CD4-positive, alpha-beta T cell treated with Interleukin-17A for 4 hours (primary cell): ENCODE results near the gene PI4KA.
"Not testable (repeated sequence)": the region's sequence is repeated elsewhere in the genome, so short reads cannot be mapped to it uniquely, and the experiment has no call there.

Experiments used
- DNase-seq: peaks from one replicate; pipeline ENCODE4 v3.0.0-alpha.2; 2020; ENCODE audit warnings: mixed read lengths

PI4KA gene

DNA sequence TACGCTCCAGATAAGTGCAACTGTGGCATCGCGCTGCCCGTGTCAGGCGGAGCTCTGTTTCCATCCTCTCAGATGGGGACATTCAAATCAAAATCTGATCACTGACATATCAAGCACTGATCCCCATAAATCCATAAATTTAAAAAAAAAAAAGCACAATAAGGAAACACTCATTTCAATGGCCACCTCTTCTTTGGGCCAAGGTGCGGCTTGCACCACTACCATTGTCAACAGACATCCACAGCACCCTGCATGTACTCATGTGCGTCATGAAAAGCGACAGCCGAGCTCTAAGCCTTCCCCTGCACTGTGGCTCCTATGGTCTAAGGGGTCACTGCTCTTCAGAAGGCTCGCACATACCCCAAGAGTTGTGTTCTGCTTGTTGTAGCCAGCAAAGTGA, 111.4 kb downstream of the PI4KA start:
- DNase-seq = no peak

DNA sequence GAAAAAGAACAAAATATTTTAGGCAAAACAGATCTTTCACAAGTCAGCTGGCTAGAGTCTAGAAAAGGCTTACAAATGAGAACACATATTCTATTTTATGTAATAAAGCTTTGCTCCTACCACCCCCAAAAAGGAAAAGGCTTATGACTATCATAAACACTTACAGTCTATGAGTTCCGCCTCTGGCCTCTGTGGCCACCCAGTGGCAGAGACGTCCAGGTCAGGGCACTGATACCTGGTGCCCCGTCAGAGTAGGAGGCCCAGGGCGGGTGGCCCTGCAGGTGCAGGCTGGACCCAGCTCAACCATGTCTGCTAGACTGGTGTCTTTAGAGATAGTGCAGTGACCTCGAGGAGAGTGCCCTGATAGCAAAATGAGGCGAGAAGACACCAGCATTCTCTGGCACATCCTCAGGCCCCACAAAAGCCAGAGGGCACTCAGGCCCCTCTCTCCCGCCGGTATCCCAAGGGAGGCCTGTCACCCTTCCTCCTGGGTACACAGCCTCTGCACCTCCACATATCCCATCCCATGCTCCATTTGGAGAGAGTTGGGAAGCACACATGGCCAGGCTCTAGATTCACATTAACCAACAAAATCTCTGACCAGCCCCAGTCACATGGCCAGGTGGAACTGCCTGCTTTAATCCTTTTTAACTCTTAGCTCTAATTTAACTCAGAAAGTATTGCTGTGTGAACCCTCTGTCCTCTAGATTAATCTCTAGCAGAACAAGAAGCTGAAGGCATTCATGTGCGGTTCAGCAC, 112.0 kb downstream of the PI4KA start:
- no peak for DNase-seq

DNA sequence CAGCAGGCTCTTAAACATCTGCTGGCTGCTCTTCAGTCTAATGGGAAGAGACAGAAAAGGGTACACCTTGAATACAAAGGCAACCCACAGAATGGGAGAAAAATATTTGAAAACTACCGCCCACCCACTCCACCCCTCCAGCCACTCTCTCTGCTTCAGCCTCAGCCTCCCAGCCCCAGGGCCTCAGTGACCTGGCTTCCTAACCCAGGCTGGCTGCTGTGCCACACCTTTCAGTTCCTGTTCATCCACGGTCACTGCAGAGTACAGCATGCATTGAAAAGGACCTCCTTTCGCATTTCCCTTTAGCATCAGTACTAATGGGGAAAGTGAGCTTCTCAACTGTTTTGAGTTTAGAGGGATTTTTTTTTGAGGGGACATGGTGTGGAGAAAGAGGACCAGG, 113.5 kb downstream of the PI4KA start:
- no peak for DNase-seq

DNA sequence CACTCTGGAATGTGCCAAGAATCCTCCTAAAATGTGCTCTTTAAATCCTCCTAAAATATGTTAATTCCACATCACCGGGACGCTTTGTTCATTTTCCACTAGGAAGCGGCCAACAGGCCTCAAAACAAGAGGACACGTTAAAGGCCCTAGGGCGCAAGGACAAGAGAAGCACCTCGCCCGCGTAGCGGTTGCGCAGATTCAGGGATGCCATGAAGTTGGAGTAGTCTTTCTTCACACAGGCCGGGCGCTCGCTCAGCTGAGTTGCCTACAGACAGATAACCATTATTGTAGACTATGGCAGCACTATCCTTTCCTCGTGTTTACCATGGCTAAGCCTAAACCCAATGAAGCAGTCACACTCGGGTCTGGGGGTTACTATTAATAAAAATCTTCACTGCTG, 114.2 kb downstream of the PI4KA start:
- no peak for DNase-seq

DNA sequence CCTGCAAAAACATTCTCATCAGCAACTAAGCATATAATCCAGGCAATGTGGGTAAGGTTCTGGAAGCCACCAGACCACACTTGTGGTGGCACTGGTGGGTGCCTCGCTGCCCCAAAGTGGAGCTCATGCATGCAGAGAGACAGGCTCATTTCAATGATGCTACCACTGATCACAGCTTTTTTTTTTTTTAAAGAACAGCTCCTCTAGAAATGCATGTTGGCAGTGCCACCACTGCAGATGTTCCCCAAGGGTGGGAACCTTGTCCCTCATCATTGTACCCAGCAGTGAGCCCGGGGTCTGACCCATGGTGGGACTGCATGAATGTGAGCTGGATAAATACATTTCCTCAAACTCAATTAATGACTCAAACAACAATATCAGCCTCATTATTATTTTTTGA, 115.8 kb downstream of the PI4KA start:
- DNase-seq = no peak

DNA sequence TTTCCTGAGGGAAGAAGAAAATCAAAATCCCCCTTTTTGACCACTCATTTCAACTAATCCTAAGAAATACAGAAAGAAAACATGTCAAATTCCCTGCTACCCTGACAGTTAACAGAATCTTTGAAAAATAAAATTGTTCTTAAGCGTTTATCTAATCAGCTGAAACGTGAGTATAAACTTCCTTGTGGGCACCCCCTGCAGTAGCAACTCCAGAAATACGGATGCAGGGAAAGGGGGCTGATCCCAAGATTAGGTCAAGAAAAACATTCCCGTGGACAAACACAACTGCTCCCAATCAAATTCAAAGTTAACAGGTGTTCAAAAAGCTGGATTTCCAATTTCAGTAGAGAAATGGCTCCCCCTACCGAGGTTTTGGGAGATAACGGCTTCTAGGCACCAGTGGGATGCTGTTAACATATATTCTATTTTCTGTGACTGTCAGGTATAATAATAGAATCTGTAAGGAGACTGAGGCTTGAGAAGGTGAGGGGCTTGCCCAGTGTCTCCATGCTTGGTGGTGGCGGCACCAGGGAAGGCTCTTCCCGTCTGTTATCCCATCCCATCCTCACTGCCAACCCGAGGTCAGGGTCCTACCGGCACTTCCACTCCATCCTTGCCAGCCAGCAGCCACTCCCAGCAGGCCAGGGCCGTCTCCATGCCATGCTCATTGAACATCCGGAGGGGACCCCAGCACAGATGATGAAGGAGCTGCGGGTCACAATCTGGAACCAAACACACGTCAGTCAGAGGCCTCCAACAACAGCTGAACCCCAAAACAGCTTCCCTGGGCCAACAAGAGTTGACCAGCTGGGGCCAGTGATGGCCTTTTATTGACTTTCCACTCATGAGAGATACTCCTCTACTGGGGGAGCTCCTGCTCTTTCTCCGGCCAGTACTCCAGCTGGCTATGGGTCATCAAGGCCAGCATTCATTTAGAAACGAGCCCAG, 116.7 kb downstream of the PI4KA start:
- peak; percentile 59 for DNase-seq

DNA sequence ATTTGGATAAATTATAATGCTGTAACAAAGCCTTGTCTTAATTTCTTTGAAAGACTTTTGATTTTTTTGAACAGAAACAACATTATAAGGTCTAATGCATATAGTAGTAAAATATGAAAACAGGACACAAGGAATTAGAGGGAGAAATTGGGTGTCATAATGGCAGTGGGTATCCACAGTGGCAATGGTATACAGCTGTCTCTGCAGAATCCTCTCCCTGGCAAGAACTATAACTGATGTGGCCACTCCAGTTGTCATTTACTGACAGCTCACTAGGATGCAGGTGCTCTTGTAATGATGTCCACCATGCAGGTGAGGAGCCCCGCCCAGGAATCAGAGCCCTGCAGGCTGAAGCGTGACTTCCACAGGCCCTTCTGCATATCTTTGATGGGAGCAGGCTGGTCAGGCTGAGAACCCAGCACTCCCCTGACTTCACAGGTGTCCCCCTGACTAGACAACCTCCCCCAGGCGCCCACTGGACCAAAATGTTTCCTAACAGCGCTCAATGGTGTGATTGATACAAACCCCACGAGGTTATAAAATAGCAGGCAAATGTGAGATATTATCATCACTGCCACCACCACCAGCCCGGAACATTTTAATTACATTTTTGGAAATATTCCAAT, 117.5 kb downstream of the PI4KA start:
- no peak for DNase-seq

DNA sequence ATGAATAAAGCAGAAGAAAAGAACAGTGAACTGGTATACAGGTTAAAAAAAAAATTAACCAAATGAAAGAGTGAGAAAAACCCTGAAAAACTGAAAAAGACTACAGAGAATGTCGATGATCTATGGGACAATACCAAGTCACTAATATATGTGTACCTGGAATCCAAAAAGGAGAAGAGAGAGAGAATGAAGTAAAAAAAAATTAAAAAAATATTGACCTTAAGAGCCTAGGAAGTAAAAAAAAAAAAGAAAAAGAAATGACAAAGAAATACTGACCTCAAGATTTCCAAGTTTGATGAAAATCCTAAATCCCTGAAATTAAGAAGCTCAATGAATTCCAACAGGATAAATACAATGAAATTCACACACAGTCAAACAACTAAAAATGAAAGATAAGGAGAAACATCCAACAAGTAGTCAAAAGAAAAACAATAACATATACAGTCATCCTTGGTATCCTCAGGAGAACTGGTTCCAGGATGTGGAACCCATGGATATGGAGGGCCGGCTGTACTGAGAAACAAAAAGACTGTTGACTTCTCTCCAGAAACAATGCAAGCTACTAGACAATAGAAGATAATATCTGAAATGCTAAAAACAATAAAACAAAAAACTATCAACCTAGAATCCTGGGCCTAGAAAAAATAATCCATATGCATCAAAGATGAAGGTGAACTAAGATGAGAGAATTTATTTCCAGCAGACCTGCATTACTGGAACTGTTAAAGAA, 118.2 kb downstream of the PI4KA start:
- no peak for DNase-seq

DNA sequence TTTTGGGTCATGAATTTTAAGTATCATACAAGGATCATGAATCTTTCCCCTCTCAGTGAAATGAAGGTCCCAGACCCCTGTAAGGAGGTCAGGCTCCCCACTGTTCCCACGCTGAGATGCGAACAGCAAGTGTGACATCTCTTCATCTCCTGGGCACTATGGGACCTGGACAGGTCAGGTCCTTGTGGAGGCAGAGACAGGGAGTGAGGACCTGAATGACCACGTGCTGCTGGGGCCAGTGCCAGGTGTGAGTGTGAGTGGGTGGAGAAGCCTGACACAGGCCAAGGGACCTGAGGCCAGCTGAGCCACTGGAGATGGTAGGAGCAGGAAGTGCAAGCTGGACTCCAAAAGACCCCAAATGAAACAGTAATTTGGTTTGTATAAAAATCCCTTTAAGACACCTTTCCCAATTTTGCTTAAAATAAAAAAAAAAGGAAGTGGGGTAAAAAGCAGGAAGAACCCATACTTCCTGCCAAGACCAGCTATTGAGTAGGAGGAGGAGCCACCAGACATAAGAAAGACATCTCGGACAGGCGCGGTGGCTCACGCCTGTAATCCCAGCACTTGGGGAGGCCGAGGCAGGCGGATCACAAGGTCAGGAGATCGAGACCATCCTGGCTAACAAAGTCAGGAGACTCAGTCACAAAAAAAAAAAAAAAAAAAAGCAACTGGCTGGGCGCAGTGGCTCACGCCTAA, 120.1 kb downstream of the PI4KA start:
- no peak for DNase-seq

DNA sequence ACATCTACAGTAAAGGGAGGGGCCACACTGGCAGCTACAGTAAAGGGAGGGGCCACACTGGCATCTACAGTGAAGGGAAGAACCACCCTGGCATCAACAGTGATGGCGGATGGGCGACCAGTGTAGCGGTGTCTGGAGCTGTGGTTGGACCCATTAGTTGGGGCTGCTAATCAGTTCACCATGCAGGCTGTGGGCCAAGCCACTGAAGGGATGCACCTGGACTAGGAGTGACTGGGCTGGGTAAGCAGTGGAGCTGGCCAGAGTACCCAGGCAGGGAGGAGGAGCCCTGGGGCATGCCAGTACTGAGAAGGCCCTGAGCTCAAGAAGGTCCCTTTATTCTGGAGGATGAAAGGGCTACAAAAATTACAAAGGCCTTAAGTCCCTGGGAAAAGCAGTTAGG, 121.7 kb downstream of the PI4KA start:
- DNase-seq = not testable (repeated sequence)

DNA sequence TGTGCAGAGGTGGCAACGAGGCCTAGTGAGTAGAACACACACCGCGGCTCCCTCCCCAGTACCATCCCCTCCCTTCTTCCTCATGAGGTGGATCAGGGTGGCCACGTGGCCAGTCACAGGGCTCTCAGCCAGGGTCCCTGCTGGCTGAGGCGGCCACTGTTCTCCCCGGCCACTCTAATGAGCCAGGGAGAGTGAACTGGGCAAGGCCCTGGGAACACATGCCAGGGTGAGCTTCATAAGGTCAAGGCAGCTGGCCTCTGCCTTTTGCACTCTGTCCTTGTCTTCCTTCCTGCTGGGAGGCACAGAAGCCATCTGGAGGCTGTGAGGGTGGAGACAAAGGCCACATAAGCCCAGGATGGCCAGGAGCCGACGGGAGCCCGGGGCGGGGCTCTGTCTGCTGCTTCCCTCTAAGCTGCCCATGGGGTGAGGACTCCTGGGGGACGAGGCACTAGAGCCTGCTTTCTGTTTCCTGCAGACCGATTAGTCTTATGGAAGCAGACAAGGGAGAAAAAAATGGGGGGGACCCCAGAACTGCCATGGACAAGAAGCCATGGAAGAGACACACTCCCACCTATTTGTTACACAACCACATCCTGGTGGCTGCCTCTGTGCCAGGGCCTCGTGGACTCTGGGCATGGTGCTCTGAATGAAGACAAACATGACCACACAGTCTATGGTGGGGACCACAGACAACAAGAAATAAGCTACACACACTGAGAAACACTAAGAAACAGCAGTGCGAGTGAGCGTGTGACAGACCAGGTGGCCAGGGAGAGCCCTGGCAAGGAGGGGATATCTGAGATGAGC, 123.1 kb downstream of the PI4KA start:
- not testable (repeated sequence) for DNase-seq

DNA sequence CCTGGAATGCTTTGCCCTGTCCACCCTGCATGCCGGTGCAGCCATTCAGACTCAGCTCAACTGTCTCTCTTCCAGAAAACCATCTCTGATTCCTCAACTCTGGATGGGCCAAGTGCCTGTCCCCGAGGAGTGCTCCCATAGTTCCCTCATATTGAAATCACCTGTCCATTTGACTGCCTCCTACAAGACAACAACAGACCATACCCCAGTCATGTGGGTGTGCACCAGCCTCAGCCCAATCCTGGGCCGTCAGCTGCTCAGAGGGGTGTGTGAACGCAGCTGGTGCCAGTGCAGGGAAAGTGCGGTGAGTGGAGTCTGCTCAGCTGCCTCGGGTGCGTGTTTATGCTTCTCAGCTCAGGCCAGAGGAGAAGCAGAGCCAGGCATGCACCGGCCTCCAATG, 126.2 kb downstream of the PI4KA start:
- not testable (repeated sequence) for DNase-seq

DNA sequence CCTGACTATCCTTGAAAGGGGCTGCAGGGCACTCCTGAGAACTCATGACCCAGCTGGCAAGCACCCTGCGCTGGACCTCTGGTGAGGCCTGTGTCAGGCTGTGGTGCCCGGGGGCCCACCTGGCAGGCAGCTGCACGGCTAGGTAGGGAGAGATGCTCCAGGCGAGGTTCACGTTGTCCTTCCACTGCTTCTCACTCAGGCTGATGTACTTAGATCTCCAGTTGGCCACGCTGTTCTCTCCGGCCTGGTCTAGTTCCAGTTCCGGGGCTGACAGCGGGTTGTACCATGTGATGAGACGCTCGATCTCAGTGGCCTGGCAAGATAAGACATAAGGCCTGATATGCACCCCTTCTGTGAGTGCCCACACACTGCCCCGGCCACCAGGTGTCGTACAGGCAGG, 129.4 kb downstream of the PI4KA start:
- DNase-seq = no peak

DNA sequence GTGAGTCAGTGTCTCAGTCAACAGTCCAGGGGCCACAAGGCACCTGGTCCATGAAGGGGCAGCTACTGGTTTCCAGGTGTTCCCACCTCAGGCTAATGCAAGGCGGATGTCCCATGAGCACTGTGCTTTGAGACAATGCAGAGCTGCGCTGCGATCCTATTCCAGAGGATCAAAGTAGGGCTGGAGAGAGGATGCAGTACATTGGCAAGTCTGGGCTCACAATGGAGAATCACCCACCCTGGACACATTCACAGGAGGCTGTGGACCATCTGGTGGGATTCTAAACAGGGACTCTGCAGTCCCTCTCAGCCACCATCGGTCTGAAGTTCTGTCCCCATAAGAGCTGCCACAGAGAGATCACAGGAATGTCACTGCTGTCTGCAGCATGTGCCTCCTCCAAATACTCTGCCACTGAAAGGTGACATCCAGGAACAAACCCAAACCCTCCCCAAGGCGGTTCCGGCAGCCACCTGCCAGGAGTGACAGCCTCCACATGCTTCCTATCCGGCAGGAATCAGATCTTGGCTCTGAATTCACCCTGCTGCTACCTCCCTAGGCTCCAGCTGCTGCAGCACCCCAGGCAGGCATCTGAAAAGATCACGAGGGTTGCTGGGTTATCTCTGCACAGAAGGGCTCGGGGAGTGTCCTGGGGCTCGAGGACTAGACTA, 130.0 kb downstream of the PI4KA start:
- DNase-seq = no peak

DNA sequence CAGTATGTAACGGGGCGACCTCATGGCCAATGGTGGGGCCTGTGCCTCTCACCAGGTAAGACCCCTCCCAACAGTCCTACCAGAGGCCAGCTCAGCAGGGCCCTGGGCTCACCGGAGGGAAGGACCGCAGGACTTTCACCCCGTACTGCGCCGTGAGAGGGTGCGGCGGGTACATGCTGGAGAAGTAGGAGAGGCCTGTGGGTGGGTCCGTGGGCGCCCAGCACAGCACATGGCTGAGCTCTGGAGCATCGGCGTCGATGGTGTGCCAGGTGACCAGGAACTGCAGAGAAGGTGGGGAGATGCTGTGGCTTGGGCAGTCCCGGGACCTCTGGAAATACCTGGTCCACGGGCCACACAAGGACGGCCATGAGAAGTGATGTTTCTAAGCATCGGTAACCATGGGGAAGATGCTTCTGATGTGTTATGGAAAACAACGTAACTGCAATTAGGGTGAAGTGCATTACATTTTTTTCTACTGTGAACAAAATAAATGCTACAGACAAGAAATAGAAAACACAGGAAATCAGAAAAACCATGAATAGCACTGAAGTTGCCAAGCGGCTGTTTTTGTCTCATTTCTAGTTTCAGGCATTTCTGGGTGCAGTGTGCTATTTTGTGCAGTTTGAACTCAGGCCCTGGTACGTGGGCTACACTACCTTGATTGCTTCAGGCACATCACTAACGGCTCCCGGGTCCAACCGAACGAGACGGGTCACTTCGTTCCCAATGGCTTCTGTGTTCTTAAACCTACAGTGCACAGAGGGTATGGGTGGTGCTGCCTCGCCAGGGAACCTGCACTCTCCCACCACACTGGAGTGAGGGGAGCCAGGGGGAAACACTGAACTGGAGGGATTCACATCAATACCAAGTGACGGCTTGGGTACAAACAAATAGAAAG, 131.2 kb downstream of the PI4KA start:
- no peak for DNase-seq

DNA sequence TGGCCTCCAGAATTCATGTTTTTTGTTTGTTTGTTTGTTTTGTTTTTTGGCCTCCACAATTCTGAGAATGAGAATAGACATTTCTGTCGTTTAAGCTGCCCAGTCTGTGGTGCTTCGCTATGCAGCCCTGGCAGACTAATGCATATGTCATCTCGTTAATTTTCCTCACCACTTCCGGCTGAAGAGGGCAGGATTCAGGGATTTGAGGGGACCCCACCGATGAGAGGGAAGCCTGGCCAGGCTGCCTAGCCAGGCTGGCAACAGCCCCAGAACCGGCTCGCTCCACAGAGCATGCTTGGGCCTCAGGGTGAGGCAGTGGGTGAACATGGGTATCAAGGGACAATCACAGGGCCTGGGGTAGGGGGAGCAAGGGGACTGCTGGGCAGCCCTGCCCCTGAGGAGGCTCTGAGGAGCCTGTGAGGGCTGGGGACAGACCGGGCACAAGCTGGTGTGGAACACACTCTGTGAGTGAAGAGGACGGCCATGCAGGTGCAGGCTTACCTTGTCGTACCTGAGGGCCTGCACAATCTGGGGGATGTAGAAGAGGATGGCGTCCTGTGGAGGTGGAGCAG, 132.5 kb downstream of the PI4KA start:
- DNase-seq = no peak

DNA sequence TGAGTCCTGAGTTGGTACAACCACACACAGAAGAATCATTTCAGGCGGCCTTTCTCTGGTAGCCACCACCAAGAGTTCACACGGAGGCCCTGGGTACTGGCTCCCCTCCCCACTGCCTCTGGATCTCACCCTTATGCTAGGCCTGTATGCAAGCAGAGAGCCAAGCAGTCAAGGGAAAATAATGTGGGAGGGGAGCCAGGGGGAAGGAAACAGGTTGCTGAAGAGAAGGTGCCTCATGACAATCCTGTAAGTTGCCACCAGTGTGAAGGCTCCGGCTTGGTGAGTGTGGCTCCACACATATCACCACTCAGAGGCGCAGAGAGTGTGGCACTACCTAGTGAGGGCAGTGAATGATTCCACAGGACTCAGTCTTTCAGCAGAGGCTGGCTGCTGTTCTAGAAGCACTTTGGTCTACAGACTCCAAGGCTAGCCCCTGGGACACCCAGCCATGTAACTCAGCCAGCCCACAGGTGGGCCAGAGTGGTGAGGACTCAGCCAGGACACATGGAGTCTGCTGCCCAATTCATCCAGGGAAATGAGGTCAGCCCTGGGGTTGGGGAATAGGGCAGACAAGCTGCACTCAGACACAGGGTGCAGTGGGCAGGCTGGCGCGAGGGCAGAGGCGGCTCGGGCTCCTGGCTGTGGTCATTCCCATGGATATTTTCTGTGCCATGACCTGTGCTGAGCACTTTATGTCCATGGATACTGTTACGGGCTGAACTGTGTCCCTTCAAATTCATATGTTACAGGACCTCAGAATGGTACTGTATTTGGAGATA, 133.7 kb downstream of the PI4KA start:
- DNase-seq = no peak

DNA sequence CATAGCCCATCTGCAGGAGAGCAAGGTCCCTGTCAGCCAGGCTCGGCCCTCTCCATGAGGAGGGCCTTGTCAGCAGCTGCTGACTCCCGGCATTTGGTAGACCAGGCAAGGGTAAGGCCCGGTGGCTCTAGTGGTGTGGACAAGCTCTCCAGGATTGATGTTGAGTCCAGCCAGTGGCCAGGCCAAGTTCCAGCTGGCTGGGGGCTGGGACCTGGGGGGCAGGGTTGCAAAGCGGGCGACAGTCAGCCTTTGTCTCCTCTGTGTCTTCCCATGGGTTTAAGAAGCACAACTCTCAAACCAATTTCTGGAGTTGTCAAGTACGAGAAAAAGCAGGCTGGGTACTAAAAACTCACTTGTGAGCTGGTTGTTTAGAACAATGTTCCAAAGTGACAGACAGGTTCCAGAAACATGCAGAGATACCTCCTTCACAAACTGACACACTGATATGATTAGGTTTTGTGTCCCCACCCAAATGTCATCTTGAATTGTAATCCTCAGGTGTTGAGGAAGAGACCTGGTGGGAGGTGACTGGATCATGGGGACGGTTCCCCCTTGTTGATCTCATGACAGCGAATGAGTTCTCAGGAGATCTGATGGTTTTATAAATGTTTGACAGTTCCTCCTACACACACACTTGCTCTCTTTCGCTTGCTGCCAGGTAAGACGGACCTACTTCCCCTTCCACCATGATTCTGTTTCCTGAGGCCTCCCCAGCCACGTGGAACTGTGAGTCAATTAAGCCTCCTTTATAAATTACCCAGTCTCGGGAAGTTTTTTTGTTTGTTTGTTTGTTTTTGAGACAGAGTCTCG, 137.0 kb downstream of the PI4KA start:
- no peak for DNase-seq
